RCC 7860 (cell line): Measurements from ENCODE around the gene PLPP2.

Experiments
- DNase-seq: peaks from one replicate; pipeline ENCODE4 v3.0.0-alpha.2; 2015; ENCODE audit warnings: low spot score
- FAIRE-seq: peaks from 2 replicates; lab custom pipeline; 2012; peaks lifted over from hg19 to GRCh38; lab: Jason Lieb, UNC

The PLPP2 gene

DNA sequence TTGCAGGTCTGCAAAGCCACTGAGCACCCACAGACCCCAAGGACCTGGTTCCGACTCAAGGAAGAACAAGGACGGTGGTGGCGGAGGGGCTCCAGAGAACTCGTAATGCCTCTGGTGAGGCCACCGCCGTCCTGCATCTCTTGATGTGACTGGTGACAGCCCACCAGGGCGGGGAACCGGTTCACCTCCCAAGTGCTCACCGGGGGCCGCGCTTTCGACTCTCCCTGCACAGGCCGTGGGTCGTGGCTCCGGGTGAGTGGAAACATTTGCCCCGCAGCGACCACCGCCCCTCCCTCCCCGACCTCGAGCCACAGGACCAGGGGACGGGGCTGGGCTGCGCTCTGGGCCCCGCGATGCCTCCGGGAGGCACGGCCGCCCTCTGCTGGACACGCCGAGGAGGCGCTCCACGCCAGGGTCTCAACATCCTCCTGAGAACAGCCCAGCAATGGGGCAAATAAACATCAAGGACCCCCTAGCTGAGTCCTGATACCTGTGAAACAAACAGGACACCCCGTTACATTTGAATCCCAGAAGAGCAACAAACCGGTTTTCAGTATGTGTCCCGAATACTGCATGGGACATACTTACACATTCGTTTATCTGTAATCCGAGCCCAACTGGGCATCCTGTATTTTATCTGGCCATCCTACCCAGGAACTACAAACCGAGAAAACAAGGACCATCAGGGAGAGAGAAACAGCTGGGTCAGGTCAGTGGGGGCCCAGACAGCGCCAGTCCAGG lies 3.9 kb upstream of the PLPP2 start:
- no peak for DNase-seq
- FAIRE-seq = no peak

DNA sequence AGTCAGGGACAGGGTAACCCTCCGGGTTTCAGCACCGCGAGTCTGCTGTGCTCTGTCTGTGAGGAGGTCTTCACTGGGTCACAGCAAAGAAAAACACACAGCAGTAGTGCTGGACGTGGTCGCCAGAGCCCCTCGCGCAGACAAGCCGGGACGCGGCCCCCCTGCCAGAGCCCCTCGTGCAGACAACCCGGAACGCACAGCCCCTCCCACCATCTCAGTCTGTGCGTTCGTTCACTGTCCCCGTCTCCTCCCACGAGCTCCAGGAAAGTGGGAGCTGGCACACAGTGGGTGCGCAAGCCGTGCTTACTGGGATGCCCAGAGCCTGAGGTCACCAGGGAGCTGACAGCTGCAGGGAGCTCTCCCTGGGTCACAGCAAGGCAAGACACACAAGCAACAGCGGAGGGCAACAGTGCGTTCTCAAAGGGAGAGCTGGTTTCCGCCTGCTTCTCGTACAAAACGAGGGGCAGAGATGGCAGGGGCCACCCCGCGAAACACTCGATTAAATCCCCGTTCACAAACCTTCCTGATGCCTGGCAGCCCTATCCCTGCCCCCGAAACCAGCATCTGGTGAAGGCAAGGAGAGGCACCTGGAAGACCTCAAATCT lies 3.2 kb upstream of the PLPP2 start:
- no peak for DNase-seq
- no peak for FAIRE-seq

DNA sequence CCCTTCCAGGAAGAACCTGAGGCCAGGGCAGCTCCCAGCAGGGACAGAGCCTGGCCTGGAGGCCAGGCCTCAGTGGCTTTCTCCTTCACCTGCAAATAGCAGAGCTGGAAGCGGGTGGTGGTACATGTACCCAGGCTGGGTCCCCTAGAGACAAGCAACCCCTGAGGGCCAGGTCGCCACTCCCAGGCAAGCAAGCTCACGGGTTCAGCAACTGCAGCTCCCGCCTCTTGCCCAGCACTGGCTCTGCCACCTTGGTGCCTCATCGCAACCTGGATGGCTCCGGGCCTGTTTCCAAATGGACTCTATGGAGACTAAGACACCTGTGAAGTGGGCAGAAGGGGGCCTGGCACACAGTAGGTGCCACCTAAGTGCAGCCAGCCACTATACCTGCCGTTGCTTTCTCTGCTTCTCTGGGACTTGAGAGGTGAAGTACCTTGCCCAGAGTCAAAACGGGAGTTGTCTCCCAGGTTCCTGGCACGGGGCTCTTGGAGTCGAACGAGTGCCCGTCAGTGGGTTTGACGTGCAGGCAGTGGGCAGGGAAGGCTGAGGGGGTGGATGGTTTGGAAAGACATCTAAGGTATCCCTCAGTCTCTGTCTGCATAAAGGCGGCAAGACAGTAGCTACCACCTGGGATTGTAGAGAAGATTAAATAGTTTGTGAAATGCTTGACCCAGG lies 2.4 kb upstream of the PLPP2 start:
- DNase-seq (no peak), FAIRE-seq (no peak)

DNA sequence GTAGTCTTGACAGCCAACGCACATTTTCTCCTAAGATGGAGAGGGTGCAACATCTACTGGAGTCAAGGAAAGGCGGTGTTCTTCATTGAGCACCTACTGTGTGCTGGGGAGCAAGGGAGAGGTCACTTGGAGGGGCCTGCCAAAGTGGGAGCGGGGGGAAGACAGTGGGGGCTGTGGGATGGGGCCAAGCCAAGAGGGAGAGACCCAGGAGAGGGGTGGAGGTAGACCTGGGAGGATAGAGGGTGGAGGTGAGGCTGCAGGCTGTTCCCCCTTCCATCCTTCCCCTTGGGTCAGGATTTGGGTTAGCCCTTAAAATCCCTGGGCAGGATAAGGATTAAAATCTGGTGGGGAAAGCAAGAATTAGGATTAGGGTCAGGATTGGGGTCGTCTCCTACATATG lies 1.7 kb upstream of the PLPP2 start:
- DNase-seq (no peak), FAIRE-seq (no peak)

DNA sequence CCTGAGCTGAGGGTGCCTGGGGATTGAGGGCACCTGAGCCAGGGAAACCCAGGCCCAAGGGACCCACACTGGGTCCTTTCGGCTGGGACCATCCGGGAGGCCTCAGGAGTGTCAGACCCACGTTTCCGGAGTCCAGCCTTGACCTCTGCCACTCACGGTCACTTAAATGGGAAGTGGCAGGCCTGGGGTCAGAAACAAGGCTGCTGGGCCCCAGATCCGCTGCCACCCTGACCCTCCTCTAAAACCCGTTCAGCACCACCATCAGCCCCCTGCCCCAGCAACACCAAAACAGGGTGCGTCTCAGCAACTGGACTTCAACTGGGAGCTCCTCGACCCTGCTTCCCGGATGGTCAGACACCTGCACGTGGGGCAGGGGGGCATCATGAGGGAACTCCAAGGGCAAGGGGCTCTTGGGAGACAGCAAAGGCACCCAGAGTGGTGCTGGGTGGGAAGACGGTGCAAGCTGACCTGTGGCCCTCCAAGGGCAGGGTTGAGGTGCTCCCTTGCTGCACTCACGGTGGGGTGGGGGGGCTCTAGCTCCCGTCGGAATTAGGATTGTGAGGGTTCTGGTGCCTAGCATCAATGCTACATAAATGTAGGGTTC lies 1.2 kb upstream of the PLPP2 start:
- DNase-seq (no peak), FAIRE-seq (no peak)

DNA sequence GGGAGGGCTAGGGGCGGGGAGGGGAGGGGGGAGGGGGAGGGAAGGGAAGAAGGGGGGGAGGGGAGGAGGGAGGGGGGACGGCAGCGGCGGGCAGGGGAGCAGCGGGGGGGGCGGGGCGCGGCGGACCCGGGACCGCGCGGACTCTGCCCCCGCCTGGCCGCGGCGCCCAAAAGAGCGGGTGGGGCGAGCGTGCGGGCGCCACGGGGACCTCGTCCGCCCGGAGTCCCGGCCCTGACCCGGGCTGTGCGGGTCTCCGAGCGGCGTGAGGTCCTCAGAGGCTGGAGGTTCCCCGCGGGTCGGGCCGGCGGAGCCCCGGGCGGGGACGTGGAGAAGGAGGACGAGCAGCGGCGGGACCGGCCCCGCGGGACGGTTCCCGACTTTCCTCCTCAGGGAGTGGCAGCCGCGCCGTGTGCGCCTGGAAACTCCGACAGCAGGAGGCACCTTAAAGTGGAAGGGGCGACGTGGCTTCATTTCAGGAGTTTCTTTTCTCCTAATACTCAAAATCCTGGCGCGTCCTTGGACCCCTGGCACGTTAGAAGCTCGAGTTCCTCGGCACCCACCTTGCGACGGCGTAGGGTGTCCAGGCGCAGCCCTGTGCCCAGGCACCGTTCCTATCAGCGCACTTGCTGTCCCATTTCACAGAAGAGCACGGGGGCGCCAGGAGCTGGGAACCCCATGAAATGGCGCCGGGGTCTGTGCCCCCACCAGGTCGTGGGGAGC lies 518 bp upstream of the PLPP2 start:
- FAIRE-seq = no peak
- no peak for DNase-seq

DNA sequence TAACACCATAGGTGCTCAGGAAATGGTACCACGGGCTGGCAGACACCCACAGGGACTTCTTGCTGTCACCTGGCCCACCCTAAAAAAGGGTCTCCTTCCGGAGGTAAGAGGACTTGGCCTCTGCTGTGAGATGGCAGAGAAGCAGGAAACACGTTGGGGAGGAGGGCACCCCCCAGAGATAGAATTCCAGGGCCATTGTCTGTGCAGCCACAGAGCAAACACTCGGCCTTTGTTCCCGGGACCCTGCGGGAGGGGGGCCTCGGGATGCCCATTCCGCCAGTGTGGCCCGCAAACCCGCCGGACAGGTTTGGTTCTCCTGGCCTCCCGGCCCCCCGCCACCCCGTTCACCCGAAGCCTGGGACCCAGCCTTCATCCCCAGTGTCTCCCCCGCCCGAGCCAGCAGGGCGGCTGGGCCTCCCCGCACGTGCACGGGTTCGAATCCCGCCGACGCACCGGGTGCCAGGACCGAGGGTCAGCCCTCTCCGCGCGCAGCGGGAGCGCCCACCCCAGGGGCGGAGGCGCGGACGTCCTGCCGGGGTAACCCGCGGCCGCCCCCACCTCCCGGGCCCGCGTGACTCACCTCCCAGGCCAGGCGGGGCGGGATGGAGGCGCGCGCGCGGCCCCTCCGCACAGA lies 714 bp downstream of the PLPP2 start:
- no peak for DNase-seq
- no peak for FAIRE-seq

DNA sequence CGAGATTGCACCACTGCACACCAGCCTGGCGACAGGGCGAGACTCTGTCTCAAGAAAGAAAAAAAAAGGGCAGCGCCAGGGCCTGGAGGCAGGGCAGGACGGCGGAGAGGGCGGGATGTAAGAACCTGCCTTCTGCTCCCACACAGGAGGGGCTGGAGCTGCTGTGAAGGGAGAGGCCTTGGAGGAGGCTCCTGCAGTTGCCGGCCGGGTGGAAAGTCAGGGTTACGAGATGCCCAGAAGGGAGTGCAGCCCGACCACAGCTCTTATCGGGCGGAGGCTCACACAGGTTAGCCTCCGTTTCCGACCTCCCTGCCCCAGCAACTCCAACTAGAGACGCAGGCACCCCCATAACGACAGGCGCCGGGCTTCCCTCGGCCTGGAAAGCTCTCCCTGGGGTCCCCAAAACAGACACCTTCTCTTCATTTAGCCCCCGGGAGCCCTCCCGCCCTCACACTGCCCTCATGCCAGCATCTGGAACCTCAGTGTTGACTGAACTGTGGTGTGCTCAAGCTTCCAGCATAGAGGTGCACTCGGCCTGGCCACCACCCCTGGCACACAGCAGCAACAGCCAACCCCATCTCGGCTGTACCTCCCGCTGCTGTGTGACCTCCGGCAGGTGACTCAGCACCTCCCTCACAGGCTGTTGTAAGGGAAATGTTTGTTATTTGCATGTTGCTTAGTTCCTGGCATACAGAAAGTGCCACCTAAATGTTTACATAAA lies 1.4 kb downstream of the PLPP2 start:
- FAIRE-seq (no peak), DNase-seq (peak; percentile 83)

DNA sequence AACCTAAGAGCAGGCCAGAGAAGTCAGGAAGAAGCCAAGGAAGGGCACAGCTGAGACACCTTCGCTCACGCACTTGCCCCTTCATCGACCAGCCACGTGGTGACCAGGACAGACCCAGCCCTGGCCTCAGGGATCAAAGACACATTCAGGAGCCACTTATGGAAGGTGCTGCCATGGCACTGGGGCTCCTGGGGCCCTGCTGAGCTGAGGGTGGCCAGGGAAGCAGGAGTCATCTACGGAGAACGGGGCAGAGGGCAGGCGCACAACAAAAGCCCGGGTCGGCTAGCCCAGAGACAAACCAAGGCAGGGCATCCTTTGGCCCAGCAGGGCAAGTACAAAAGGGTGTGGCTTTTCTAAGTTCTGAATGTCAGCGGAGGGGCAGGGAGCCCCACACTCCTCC lies 2.3 kb downstream of the PLPP2 start:
- FAIRE-seq = no peak

DNA sequence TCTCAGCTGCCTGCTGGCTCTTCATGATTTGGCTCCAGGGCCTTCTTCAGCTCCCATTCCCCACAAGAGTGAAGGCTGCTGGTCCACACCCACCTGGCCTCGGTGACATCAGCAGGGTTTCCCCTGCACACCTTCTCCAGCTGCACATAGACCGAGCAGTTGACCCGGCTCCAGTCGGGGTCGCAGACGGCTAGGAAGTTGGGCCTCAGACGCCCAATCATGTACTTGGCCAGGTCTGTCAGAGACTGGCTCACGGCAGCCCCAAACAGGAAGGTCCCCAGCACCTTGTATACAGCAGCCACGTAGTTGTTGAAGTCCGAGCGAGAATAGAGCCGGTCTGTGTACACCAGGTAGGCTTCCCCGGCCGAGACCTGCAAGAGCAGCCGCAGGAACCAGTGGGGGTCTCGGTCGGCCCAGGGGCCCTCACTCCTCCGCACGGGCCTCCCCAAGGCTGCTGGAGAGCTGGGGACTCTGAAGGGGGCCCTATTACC lies 3.8 kb downstream of the PLPP2 start:
- DNase-seq (no peak), FAIRE-seq (no peak)

More for the DNA sequence above, 2.3 kb downstream of the PLPP2 start:
- no peak for DNase-seq

DNA sequence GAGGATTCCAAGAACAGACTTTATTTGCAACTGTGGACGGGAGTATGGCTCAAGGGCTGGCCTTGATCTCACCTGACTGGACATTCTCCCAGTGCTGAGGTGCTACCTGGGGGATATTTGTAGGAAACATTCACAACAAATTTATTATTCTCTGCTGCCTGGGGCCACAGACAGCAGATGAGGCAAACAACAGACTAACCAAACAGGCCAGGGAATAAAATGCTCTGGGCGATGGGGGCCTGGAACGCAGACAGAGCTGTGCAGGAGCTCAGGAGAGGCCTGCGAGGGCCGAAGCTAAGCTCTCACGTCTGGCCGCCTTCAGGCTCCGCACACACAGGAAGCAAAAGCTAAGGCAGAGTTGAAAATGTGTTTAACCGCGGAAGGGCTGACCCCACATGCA lies 7.8 kb downstream of the PLPP2 start:
- DNase-seq = no peak
- FAIRE-seq = no peak

DNA sequence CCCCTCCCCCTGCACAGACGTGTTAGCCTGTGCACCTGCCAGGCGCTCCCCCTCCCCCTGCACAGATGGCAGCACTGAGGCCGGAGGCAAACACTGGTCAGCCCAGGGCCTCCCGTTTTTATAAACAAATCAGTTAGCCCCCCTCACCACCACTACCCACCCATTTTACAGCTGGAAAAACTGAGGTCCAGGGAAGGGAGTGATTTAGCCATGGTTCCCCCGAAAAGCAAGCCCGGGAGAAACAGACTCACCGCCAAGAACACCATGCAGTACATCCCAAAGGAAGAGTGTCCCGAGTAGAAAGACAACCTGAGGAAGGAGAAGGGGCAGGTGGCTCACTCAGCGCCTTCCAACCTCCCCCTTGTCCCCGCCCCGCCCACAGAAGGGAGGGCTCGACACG lies 8.7 kb downstream of the PLPP2 start:
- DNase-seq (no peak), FAIRE-seq (no peak)

DNA sequence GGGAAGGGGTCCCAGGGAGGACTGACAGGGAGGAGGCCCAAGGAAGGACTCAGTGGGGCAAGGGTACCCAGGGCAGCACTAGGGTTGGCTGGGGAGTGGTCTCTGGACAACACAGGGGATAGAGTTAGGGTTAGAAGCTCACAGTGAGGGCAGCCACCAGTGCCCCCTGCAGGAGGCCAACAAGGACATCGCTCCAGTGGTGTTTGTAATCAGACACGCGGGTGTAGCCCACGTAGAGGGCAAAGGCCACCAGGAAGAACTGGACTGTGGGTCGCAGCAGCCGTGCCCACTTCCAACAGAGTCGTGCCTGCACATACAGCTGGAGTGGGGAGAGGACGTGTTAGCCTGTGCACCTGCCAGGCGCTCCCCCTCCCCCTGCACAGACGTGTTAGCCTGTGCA lies 9.2 kb downstream of the PLPP2 start:
- no peak for FAIRE-seq
- DNase-seq = no peak

DNA sequence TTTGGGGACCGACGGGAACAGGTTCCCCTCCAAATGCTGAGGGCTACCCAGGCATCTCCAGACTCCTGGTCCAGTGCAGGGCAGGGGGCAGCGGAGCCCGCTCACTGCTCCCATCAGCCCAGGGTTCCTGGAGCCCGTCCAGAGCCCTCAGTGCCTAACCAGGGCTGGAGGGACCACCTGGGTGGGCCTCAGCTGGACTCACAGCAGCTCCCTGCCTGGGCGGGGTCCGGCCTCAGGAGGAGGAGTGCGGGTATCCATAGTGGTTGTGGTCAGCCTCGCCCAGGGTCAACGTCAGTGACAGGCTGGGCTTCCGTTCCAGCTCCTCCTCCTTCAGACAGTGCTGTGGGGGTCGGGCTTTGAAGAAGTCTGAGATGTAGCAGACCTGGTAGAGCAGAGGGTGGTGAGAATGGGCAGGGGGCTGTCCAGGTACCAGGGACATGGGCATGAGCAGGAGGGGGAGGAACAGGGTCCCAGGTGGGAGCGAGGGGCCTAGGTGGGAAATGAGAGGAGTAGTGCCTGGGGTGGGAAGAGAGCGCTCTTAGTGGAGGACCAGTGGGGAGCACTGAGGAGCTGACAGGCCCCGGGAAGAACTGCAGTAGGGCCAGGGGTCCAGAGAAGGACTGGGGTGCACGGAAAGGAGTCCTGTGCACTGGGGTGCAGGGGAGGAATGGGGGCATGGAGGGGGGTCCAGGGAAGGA lies 9.9 kb downstream of the PLPP2 start:
- no peak for FAIRE-seq
- no peak for DNase-seq

DNA sequence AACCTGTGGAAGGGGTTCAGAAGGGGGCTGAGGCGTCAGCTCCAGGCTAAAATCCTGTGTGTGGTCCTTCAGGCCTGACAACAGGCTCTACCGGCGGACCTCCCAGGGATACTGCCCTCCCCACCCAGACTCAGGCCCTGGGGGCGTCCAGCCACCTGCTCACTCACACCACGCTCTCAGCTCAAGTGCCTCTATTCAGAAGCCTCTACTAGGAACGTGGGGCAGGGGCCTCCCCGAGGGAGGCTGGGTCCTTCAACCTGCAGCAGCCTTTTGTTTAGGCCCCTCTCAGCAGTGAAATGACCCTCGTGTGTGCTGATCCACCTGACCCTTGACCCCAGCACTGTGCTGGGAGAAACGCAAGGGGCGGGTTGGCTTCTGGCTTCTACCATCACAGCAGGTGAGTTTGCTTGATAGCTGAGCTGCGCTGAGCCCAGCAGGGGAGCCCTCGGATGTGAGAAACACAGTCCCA lies 10.6 kb downstream of the PLPP2 start:
- FAIRE-seq = no peak
- DNase-seq = no peak

DNA sequence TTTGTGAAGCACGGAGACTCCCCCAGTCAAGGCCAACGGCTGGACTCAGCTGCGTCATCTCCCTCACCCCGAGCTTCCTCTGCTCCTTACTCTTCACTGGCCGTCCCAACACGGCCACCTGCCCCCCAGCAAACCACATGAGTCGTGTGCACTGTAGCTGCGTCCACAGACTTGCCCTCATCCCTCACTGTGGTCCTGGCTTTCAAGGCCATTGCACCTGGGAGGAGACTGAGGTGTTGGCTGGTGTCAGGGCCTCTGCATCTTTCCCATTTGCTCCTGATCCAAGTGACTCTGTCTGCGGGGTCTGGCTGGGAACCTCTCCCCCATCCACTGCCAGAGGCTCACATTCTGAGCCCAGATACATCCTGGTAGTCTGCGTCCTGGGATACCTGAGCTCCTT lies 11.5 kb downstream of the PLPP2 start:
- FAIRE-seq = no peak
- DNase-seq = no peak

DNA sequence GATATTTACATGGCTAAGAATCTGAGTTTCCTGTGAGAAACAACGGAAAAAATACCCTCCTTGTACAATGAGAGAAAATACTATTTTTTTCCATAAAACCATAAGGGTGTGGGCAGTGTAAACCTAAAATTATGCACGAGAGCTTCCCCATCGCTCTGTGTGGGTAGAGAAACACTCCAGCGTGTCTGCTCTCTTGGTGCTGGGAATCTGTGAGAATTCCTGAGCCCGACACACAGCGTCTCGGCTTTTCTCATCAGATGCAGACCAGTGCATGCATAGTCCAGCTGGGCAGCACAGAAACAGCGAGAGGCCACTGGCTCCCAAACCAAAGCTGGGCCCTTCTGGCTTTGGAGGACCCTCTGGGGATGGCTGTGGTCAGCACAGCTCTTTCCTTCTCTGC lies 12.0 kb downstream of the PLPP2 start:
- no peak for FAIRE-seq
- DNase-seq = no peak

DNA sequence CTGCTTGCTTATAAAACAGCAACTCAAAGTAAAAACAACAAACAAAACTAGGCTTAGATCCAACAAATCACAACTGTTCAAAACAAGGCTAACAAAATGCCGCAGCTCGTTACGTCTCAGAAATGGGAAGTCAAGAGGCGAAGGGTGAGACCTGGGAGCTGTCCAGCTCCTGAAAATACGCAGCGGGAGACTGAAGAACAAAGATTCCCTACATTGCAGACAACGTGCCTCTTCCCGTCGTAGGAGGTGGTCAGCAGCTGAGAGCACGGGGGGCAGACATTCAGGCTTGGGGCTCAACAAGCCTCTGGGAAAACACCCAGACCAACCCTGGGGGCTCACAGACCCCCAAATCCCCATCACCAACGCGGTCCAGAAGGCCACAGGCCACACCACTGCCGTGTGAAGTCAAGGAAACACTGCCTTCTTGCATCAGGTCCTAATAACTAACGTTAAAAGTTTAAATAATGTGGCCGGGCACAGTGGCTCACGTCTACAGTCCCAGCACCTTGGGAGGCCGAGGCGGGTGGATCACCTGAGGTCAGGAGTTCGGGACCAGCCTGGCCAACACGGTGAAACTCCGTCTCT lies 13.5 kb downstream of the PLPP2 start:
- no peak for DNase-seq
- FAIRE-seq = no peak

DNA sequence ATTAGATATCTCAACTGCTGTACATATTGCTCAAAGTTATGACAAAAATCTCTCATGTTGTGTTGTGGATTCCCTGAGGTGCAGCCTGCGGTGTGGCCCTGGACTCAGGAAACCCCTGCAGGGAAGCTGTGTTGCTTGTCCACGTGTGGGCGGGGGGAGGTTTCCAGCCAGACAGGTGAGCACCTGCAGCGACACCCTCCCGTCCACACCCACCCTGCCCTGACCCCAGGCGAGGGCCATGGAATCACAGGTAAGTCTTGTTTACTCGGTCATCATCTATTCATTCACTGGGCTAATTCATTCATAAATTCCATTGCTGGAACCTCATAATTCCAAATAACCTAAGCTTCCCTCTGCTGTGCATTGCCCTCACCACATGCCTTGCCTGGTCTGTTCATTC lies 14.1 kb downstream of the PLPP2 start:
- FAIRE-seq (no peak), DNase-seq (no peak)
